GM12878 (cell line): ENCODE measurements around the gene LY9. TPM values are rescaled to one million over a fixed set of nuclear protein-coding genes. Genes with fewer than 3 reads are reported as not detected.
A peak's percentile ranks its signal among the peaks of the same experiment; 100 is the strongest.

Source experiments
- ATAC-seq: fragments of 200-7000 bp; cut with Tn5 transposase; 3 replicates; pipeline ENCODE4 v1.9.1; 2020; ENCODE audit warnings: mild to moderate bottlenecking, moderate library complexity
- BruUV-seq: library from RNA; stranded (reverse); fragments of 400-500 nt; replicated peaks from 2 replicates; lab custom pipeline; 2021; lab: Mats Ljungman, UMichigan
- CTCF ChIA-PET: fragments of 300-600 bp; sonication (Branson Sonifier 250); formaldehyde crosslinking; extraction: SDS; loops from one replicate; lab custom pipeline; 2021; ENCODE audit warnings: inconsistent platforms; lab: Yijun Ruan, JAX
- POLR2A ChIA-PET: fragments of 350-600 bp; formaldehyde crosslinking; extraction: SDS; loops from one replicate; lab custom pipeline; 2021; ENCODE audit warnings: inconsistent platforms; lab: Charles Lee
- RAD21 ChIA-PET: fragments of 300-600 bp; sonication (Branson Sonifier 250); formaldehyde crosslinking; loops from one replicate; lab custom pipeline; 2023; ENCODE audit warnings: antibody characterized with exemption; ENCODE audit not compliant: unreplicated experiment; lab: Charles Lee
- SMC1A ChIA-PET: fragments of 300-600 bp; sonication (Branson Sonifier 250); formaldehyde crosslinking; loops from one replicate; lab custom pipeline; 2023; ENCODE audit not compliant: unreplicated experiment, uncharacterized antibody; lab: Charles Lee
- DNase-seq: peaks from one replicate; pipeline ENCODE4 v3.0.0-alpha.2; 2011; ENCODE audit warnings: low read depth, low spot score
- FAIRE-seq: peaks from 3 replicates; lab custom pipeline; 2011; peaks lifted over from hg19 to GRCh38; lab: Jason Lieb, UNC
- H2AFZ ChIP-seq: 2 replicates; pipeline ENCODE4 v1.6.0; 2011; ENCODE audit warnings: low read depth, low read length, control low read depth; ENCODE audit not compliant: control insufficient read depth
- H3K27ac ChIP-seq: 2 replicates; pipeline ENCODE4 v1.5.1; 2011; ENCODE audit warnings: control low read depth; ENCODE audit not compliant: control insufficient read depth, insufficient read depth
- H3K27me3 ChIP-seq, 2 experiments: replicated peaks in 1 of 2; 2 replicates each; pipeline versions ENCODE4 v1.6.0 to v1.6.1; 2011; ENCODE audit warnings: low read length in 1 of 2; ENCODE audit not compliant: control insufficient read depth in 2 of 2, insufficient read depth in 2 of 2
- H3K36me3 ChIP-seq, 2 experiments: 2 replicates each; pipeline ENCODE4 v1.5.1; 2011; ENCODE audit warnings: low read length in 1 of 2; ENCODE audit not compliant: control insufficient read depth in 2 of 2, insufficient read depth in 2 of 2
- H3K4me1 ChIP-seq: 2 replicates; pipeline ENCODE4 v1.6.1; 2011; ENCODE audit warnings: mild to moderate bottlenecking, low read length, moderate library complexity, mixed read lengths; ENCODE audit not compliant: control insufficient read depth, insufficient read depth
- H3K4me2 ChIP-seq: 2 replicates; pipeline ENCODE4 v1.6.0; 2011; ENCODE audit warnings: control low read depth; ENCODE audit not compliant: control insufficient read depth, insufficient read depth
- H3K4me3 ChIP-seq: fragments of 200-600 bp; sonication (generic); 2 replicates; pipeline ENCODE4 v1.5.1; 2016
- H3K79me2 ChIP-seq: 2 replicates; pipeline ENCODE4 v1.6.0; 2011; ENCODE audit warnings: low read length; ENCODE audit not compliant: control insufficient read depth, insufficient read depth
- H3K9ac ChIP-seq: 2 replicates; pipeline ENCODE4 v1.8.0; 2011; ENCODE audit warnings: low read length, control low read depth, mixed read lengths; ENCODE audit not compliant: control insufficient read depth, insufficient read depth
- H3K9me3 ChIP-seq: replicated peaks from 3 replicates; pipeline ENCODE4 v1.5.1; 2011; ENCODE audit warnings: mild to moderate bottlenecking, low read length; ENCODE audit not compliant: control insufficient read depth, insufficient read depth
- H4K20me1 ChIP-seq: 2 replicates; pipeline ENCODE4 v1.6.0; 2011; ENCODE audit not compliant: control insufficient read depth, insufficient read depth
- EP300 ChIP-seq, 2 experiments: fragments of 150-350 bp in 1 of 2; IDR thresholded peaks; 2 replicates each; pipeline ENCODE4 v1.6.1; 2011 to 2012; ENCODE audit warnings: low read depth in 2 of 2, low read length in 2 of 2, borderline replicate concordance in 1 of 2, improper control_type of control experiment in 1 of 2, inconsistent platforms in 1 of 2; ENCODE audit not compliant: control insufficient read depth in 1 of 2
- FOS ChIP-seq: IDR thresholded peaks from 3 replicates; pipeline ENCODE4 v1.6.1; 2011; ENCODE audit warnings: borderline replicate concordance; ENCODE audit not compliant: insufficient read length; ENCODE audit errors: extremely low read depth
- NFIC ChIP-seq: IDR thresholded peaks from 2 replicates; pipeline ENCODE4 v1.6.1; 2012; ENCODE audit warnings: low read depth, mild to moderate bottlenecking, inconsistent platforms, low read length, moderate library complexity
- NR2F1 ChIP-seq: fragments of 450-650 bp; conservative IDR thresholded peaks from 2 replicates; pipeline ENCODE4 v1.6.1; 2017; ENCODE audit warnings: mild to moderate bottlenecking
- RB1 ChIP-seq: fragments of 450-650 bp; formaldehyde crosslinking; IDR thresholded peaks from 2 replicates; pipeline ENCODE4 v1.6.1; 2017; ENCODE audit warnings: mild to moderate bottlenecking, borderline replicate concordance
- SMAD5 ChIP-seq: IDR thresholded peaks from 2 replicates; pipeline ENCODE4 v1.6.1; 2016; ENCODE audit warnings: antibody characterized with exemption, low read depth
- SP1 ChIP-seq: IDR thresholded peaks from one replicate; pipeline ENCODE4 v1.6.1; 2011; ENCODE audit warnings: low read depth, low read length
- WGBS: methylation state at CpG from one replicate; pipeline ENCODE4 v1.1.6; 2016; ENCODE audit warnings: low lambda C conversion rate; ENCODE audit not compliant: insufficient replicate concordance, insufficient coverage; ENCODE audit errors: missing lambda C conversion rate; 5-methylcytosine and 5-hydroxymethylcytosine counted together
- in situ Hi-C: fragments of 300-500 bp; cut with MboI; formaldehyde crosslinking; loops from 9 replicates; pipeline ENCODE4 v1.14.3; 2018; ENCODE audit warnings: mixed read lengths
- intact Hi-C: fragments of 100-400 bp; cut with micrococcal nuclease; formaldehyde crosslinking; loops from one replicate; pipeline ENCODE4 v1.14.2; 2022; ENCODE audit not compliant: unreplicated experiment
- polyA plus RNA-seq, 11 experiments: library from polyadenylated mRNA; depleted of rRNA in 4 of 11; unstranded in 6 of 11; stranded (reverse) in 5 of 11; fragments of >200 nt; fragmentation: Nextera tagmentation in 4 of 11; fragmentation: Illumina TruSeq in 1 of 11; extraction: Ambion mirVana in 4 of 11; extraction: Trizol in 1 of 11; gene quantifications; 1 replicate in 1 of 11; 2 replicates in 10 of 11; pipeline versions ENCODE4 v1.2.1 to v1.2.3, GENCODE V29; 2011 to 2016; ENCODE audit warnings: inconsistent platforms in 2 of 11, missing spikeins in 2 of 11, low read depth in 1 of 11
- total RNA-seq, 4 experiments: library from RNA; depleted of rRNA in 3 of 4; stranded (reverse); fragments of >200 nt in 3 of 4; fragmentation: Illumina TruSeq in 1 of 4; extraction: Trizol in 1 of 4; gene quantifications; 2 replicates each; pipeline versions ENCODE4 v1.2.1 to v1.2.3, GENCODE V29; 2013 to 2021

The LY9 gene
- total and polyA plus RNA-seq, 10 of the 15 experiments (the other 5 are each of a cell fraction or from before 2014, with no cell fraction given), result 2.7 to 12.5 (median 9.0) TPM

GRCh38 chr1:160795951-160796383 is at the start of gene LY9 (continued):
- peak; percentile 80 for TF ChIP-seq SP1
- TF ChIP-seq, all 136 proteins: peak for 77

DNA sequence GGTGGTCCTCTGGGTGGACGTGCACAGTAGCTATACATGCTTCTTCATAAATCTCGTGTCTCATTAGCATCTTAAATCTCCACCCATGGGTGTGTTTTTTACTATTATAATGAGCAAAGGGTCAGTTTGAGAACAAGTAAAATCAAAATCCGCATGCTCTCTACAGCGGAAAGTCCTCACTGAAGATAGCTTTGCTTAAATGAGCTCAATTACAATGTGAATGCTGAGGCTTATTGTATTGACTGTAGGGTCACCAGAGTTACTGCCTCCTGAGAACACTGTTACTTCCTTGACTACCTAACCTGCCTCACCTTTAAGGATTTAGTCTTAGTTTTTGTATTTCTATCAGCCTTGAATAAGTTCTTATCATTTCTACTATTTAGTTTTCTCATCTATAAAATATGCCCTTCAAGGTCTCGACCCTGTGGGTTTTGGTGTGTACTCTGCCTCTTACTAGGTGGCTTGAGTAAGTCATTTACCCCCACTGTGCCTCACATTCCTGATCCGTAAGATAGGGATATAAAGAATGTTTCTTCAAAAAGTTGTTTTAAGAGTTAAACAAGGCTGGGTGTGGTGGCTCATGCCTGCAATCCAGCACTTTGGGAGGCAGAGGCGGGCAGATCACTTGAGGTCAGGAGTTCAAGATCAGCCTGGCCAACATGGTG is 49.0 kb upstream of the LY9 start:
- ChIA-PET SMC1A (interaction anchor here (0.8 to 15.1 kb wide), 10 partner anchors 9 to 205 kb away, joined by 3 to 447 read pairs (median 6); partner anchors contain the start of gene LY9), POLR2A (interaction anchor here (0.5 to 2.6 kb wide), 4 partner anchors 9 to 91 kb away, joined by 3 to 12 read pairs (median 6); no protein-coding TSS in a partner anchor), RAD21 (interaction anchor here (1.2 to 4.7 kb wide), 12 partner anchors 9 to 74 kb away, joined by 3 to 48 read pairs (median 5); no protein-coding TSS in a partner anchor), CTCF (interaction anchor here (1.1 to 13.0 kb wide), 11 partner anchors 8 to 207 kb away, joined by 4 to 234 read pairs (median 8); partner anchors contain the start of gene SLAMF7)
- Histone ChIP-seq H3K4me1 (peaks cover 64% of the 10 kb centered on the region), H3K9me3 (no peaks in the 10 kb centered on the region), H2AFZ (no peak overlapping the region), H3K27ac (peak overlapping the region; percentile 29; the same call in 1 of the 2 replicates), H3K4me2 (0 out of 2 replicates have a peak overlapping the region, but pooled peaks have one; percentile 11), H3K79me2 (peaks cover 74% of the 10 kb centered on the region), H3K27me3 (no peaks in the 10 kb centered on the region), H3K4me3 (no peak overlapping the region), H3K36me3 (peaks cover 18 to 35% of the 10 kb centered on the region in 2 experiments), H4K20me1 (no peaks in the 10 kb centered on the region), H3K9ac (no peak overlapping the region)
- TF ChIP-seq NFIC (no peak), RB1 (no peak), EP300 (IDR thresholded peaks at IDR 0.05; ENCODE audit: borderline replicate concordance in 1 of 2, control insufficient read depth in 1 of 2, low read depth in 2 of 2, low read length in 2 of 2) (no peak), NR2F1 (0 out of 2 replicates have a peak, but pooled peaks have one; percentile 11), SMAD5 (no peak), FOS (no peak)
- no TSS peak for BruUV-seq
- no peak for ATAC-seq
- FAIRE-seq, result no peak
- in situ Hi-C loops, result no loop called here
- no peak for DNase-seq
- intact Hi-C loops, result no loop called here
- WGBS, result 93% methylated on average over 7 of the region's 7 CpGs
